Measurements from ENCODE around the gene JAK2.
A peak's percentile ranks its signal among the peaks of the same experiment; 100 is the strongest.

JAK2 gene

GRCh38 chr9:5112109-5112592 is 127.1 kb downstream of the JAK2 start:
- H3K4me3 ChIP-seq (replicated peaks; ENCODE audit: low read depth, low read length), result no peak overlapping the region
- DNase-seq (ENCODE audit: extremely low read depth, insufficient read length), result peak; percentile 4
- no peaks in the 10 kb centered on the region for H3K27me3 ChIP-seq (replicated peaks; ENCODE audit: control insufficient read depth, insufficient read depth, low read length)
- H3K36me3 ChIP-seq (ENCODE audit: control insufficient read depth, insufficient read depth, low read length), result peaks cover 20% of the 10 kb centered on the region
- TF ChIP-seq CTCF (IDR thresholded peaks at IDR 0.05; ENCODE audit: insufficient read depth, low read length, poor library complexity, severe bottlenecking), result no peak

GRCh38 chr9:5112646-5113045 is 127.6 kb downstream of the JAK2 start:
- no peak for TF ChIP-seq CTCF (IDR thresholded peaks at IDR 0.05; ENCODE audit: insufficient read depth, low read length, poor library complexity, severe bottlenecking)
- Histone ChIP-seq H3K36me3 (ENCODE audit: control insufficient read depth, insufficient read depth, low read length) (peaks cover 20% of the 10 kb centered on the region), H3K27me3 (replicated peaks; ENCODE audit: control insufficient read depth, insufficient read depth, low read length) (no peaks in the 10 kb centered on the region), H3K4me3 (replicated peaks; ENCODE audit: low read depth, low read length) (no peak overlapping the region)
- peak; percentile 8 for DNase-seq (ENCODE audit: extremely low read depth, insufficient read length)

- no peak for TF ChIP-seq CTCF (IDR thresholded peaks at IDR 0.05; ENCODE audit: insufficient read depth, low read length, poor library complexity, severe bottlenecking)
- H3K36me3 ChIP-seq (ENCODE audit: control insufficient read depth, insufficient read depth, low read length), result peaks cover 20% of the 10 kb centered on the region
- H3K27me3 ChIP-seq (replicated peaks; ENCODE audit: control insufficient read depth, insufficient read depth, low read length), result no peaks in the 10 kb centered on the region
- H3K4me3 ChIP-seq (replicated peaks; ENCODE audit: low read depth, low read length), result no peak overlapping the region
- peak; percentile 9 for DNase-seq (ENCODE audit: extremely low read depth, insufficient read length)
Observed at GRCh38 chr9:5113523-5113922, 128.5 kb downstream of the JAK2 start.

- peak; percentile 5 for DNase-seq (ENCODE audit: extremely low read depth, insufficient read length)
- TF ChIP-seq CTCF (IDR thresholded peaks at IDR 0.05; ENCODE audit: insufficient read depth, low read length, poor library complexity, severe bottlenecking), result no peak
- Histone ChIP-seq H3K36me3 (ENCODE audit: control insufficient read depth, insufficient read depth, low read length) (peaks cover 20% of the 10 kb centered on the region), H3K4me3 (replicated peaks; ENCODE audit: low read depth, low read length) (no peak overlapping the region), H3K27me3 (replicated peaks; ENCODE audit: control insufficient read depth, insufficient read depth, low read length) (no peaks in the 10 kb centered on the region)
Observed at GRCh38 chr9:5113994-5114748, 129.1 kb downstream of the JAK2 start.

GRCh38 chr9:5122116-5122515 is 137.0 kb downstream of the JAK2 start:
- no peak for DNase-seq (ENCODE audit: extremely low read depth, insufficient read length)
- H3K27me3 ChIP-seq (replicated peaks; ENCODE audit: control insufficient read depth, insufficient read depth, low read length), result no peaks in the 10 kb centered on the region
- no peaks in the 10 kb centered on the region; the same call in 1 of the 2 replicates for H3K36me3 ChIP-seq (ENCODE audit: control insufficient read depth, insufficient read depth, low read length)
- H3K4me3 ChIP-seq (replicated peaks; ENCODE audit: low read depth, low read length), result no peak overlapping the region
- no peak for TF ChIP-seq CTCF (IDR thresholded peaks at IDR 0.05; ENCODE audit: insufficient read depth, low read length, poor library complexity, severe bottlenecking)

Data from GM06990 (cell line).